Vagina (tissue), 2 donors: ENCODE measurements around the gene NPHP1. TPM values are rescaled to one million over a fixed set of nuclear protein-coding genes. Genes with fewer than 3 reads are reported as not detected.
A peak's percentile ranks its signal among the peaks of the same experiment; 100 is the strongest.
"Not testable (repeated sequence)": the region's sequence is repeated elsewhere in the genome, so short reads cannot be mapped to it uniquely, and the experiment has no call there.

Experiments
- DNase-seq, 2 donors: peaks; one replicate each; pipeline ENCODE4 v3.0.0-alpha.2; 2017; ENCODE audit errors: extremely low spot score in 2 of 2
- H3K27ac ChIP-seq: fragments of 200-600 bp; sonication (generic); one replicate; pipeline ENCODE4 v1.5.1; 2019
- H3K27me3 ChIP-seq: fragments of 200-600 bp; sonication (generic); one replicate; pipeline ENCODE4 v1.5.1; 2019
- H3K36me3 ChIP-seq, 2 donors: fragments of 200-600 bp; sonication (generic); one replicate each; pipeline ENCODE4 v1.5.1; 2017 to 2019
- H3K4me1 ChIP-seq: fragments of 200-600 bp; sonication (generic); one replicate; pipeline ENCODE4 v1.5.1; 2019
- H3K4me3 ChIP-seq, 2 donors: fragments of 200-600 bp; sonication (generic); 1 replicate in 1 of 2; 2 replicates in 1 of 2; pipeline ENCODE4 v1.5.1; 2016 to 2019
- H3K9me3 ChIP-seq: fragments of 200-600 bp; sonication (generic); one replicate; pipeline ENCODE4 v1.5.1; 2019
- CTCF ChIP-seq, 3 experiments: fragments of 450-650 bp in 2 of 3; fragments of 200-600 bp in 1 of 3; sonication (generic) in 1 of 3; IDR thresholded peaks; one replicate each; pipeline ENCODE4 v1.5.1; 2017 to 2019; ENCODE audit warnings: antibody characterized with exemption in 3 of 3, mild to moderate bottlenecking in 2 of 3, moderate library complexity in 2 of 3
- POLR2A ChIP-seq, 2 donors: fragments of 450-650 bp; IDR thresholded peaks; one replicate each; pipeline ENCODE4 v1.6.1; 2017; ENCODE audit warnings: antibody characterized with exemption in 2 of 2, mild to moderate bottlenecking in 2 of 2, moderate library complexity in 2 of 2
- POLR2AphosphoS5 ChIP-seq, 2 donors: sonication (generic); formaldehyde crosslinking; IDR thresholded peaks; one replicate each; pipeline ENCODE4 v1.9.0; 2017; ENCODE audit warnings: antibody characterized with exemption in 2 of 2, mild to moderate bottlenecking in 2 of 2, low read depth in 1 of 2; ENCODE audit not compliant: insufficient read depth in 1 of 2
- intact Hi-C: fragments of 100-400 bp; cut with DNase I; formaldehyde crosslinking; loops from one replicate; pipeline ENCODE4 v1.15.1; 2023
- total RNA-seq: library from RNA; depleted of rRNA; stranded (reverse); fragments of >200 nt; gene quantifications from one replicate; pipeline ENCODE4 v1.2.3, GENCODE V29; 2016

Gene NPHP1
- total RNA-seq, 1 donor from 2014 or later, result 4.9 TPM

GRCh38 chr2:110114831-110115255 lies 90.0 kb downstream of the NPHP1 start:
- intact Hi-C loops, result no loop called here

GRCh38 chr2:110113961-110114591 lies 90.7 kb downstream of the NPHP1 start:
- Histone ChIP-seq H3K4me1 (peaks cover 32% of the 10 kb centered on the region), H3K9me3 (no peaks in the 10 kb centered on the region), H3K36me3 (no peaks in the 10 kb centered on the region), H3K27ac (peak overlapping the region; percentile 30), H3K4me3 (peak overlapping the region; percentile 33 to 51), H3K27me3 (no peaks in the 10 kb centered on the region)
- peak in 1 of 2 donors; percentile 96 for DNase-seq
- intact Hi-C loops, result no loop called here
- TF ChIP-seq POLR2A (IDR thresholded peaks at IDR 0.05) (no peak), CTCF (IDR thresholded peaks at IDR 0.05) (no peak), POLR2AphosphoS5 (IDR thresholded peaks at IDR 0.05; ENCODE audit: insufficient read depth in 1 of 2, low read depth in 1 of 2) (no peak)

More at GRCh38 chr2:110114831-110115255, 90.0 kb downstream of the NPHP1 start:
- Histone ChIP-seq H3K27me3 (no peaks in the 10 kb centered on the region), H3K27ac (peak overlapping the region; percentile 66), H3K9me3 (no peaks in the 10 kb centered on the region), H3K36me3 (no peaks in the 10 kb centered on the region), H3K4me3 (peak overlapping the region; percentile 33 to 51), H3K4me1 (peaks cover 32% of the 10 kb centered on the region)
- peak in 1 of 2 donors; percentile 94 for DNase-seq
- TF ChIP-seq CTCF (IDR thresholded peaks at IDR 0.05) (no peak), POLR2A (IDR thresholded peaks at IDR 0.05) (no peak), POLR2AphosphoS5 (IDR thresholded peaks at IDR 0.05; ENCODE audit: insufficient read depth in 1 of 2, low read depth in 1 of 2) (no peak)

GRCh38 chr2:110108291-110108690 lies 96.5 kb downstream of the NPHP1 start:
- H3K4me3 ChIP-seq, H3K27me3 ChIP-seq, H3K36me3 ChIP-seq, DNase-seq, intact Hi-C loops, H3K27ac ChIP-seq, H3K9me3 ChIP-seq: not testable (repeated sequence)
- peaks cover 42% of the 10 kb centered on the region for H3K4me1 ChIP-seq

- DNase-seq, result peak in 1 of 2 donors; percentile 94
- Histone ChIP-seq H3K9me3 (no peaks in the 10 kb centered on the region), H3K27ac (no peak overlapping the region), H3K36me3 (no peaks in the 10 kb centered on the region), H3K27me3 (no peaks in the 10 kb centered on the region), H3K4me3 (no peak overlapping the region), H3K4me1 (peaks cover 46% of the 10 kb centered on the region)
- intact Hi-C loops, result no loop called here
- TF ChIP-seq POLR2A (IDR thresholded peaks at IDR 0.05), result no peak
- TF ChIP-seq CTCF (IDR thresholded peaks at IDR 0.05), result no peak
- TF ChIP-seq POLR2AphosphoS5 (IDR thresholded peaks at IDR 0.05; ENCODE audit: insufficient read depth in 1 of 2, low read depth in 1 of 2), result no peak
Observed at GRCh38 chr2:110107092-110108079, 97.4 kb downstream of the NPHP1 start.

GRCh38 chr2:110106642-110107041 lies 98.2 kb downstream of the NPHP1 start:
- H3K4me1 ChIP-seq, result peaks cover 54% of the 10 kb centered on the region
- no peak for TF ChIP-seq POLR2A (IDR thresholded peaks at IDR 0.05)
- TF ChIP-seq POLR2AphosphoS5 (IDR thresholded peaks at IDR 0.05; ENCODE audit: insufficient read depth in 1 of 2, low read depth in 1 of 2), result no peak
- TF ChIP-seq CTCF (IDR thresholded peaks at IDR 0.05), result no peak
- no peak for DNase-seq
- intact Hi-C loops, result no loop called here
- H3K9me3 ChIP-seq, result no peaks in the 10 kb centered on the region
- H3K4me3 ChIP-seq, result no peak overlapping the region
- no peaks in the 10 kb centered on the region for H3K27me3 ChIP-seq
- H3K36me3 ChIP-seq, result no peaks in the 10 kb centered on the region
- no peak overlapping the region for H3K27ac ChIP-seq
